Bronchial epithelial cell (primary cell): Measurements from ENCODE around the gene TSPEAR. TPM values are rescaled to one million over a fixed set of nuclear protein-coding genes. Genes with fewer than 3 reads are reported as not detected.
A peak's percentile ranks its signal among the peaks of the same experiment; 100 is the strongest.

Source experiments
- DNase-seq: peaks from one replicate; pipeline ENCODE4 v3.0.0-alpha.2; 2010; ENCODE audit warnings: low read depth
- FAIRE-seq: peaks from 2 replicates; lab custom pipeline; 2011; peaks lifted over from hg19 to GRCh38; lab: Jason Lieb, UNC
- H3K27me3 ChIP-seq: 2 replicates; pipeline ENCODE4 v1.5.1; 2011; ENCODE audit warnings: low read length; ENCODE audit not compliant: control insufficient read depth, insufficient read depth
- H3K36me3 ChIP-seq: 2 replicates; pipeline ENCODE4 v1.5.1; 2011; ENCODE audit warnings: low read length; ENCODE audit not compliant: control insufficient read depth, insufficient read depth
- H3K4me3 ChIP-seq: 2 replicates; pipeline ENCODE4 v1.5.1; 2011; ENCODE audit warnings: mild to moderate bottlenecking, low read depth, low read length, control low read depth
- CTCF ChIP-seq: IDR thresholded peaks from 2 replicates; pipeline ENCODE4 v1.5.1; 2011; ENCODE audit warnings: mild to moderate bottlenecking, moderate library complexity, low read length, control low read depth, inconsistent platforms; ENCODE audit not compliant: insufficient read depth, severe bottlenecking
- total RNA-seq: library from RNA; depleted of rRNA; stranded (reverse); fragments of >200 nt; gene quantifications from 2 replicates; pipeline ENCODE4 v1.2.1, GENCODE V29; 2014

Gene TSPEAR
- total RNA-seq, 1 donor from 2014 or later = not detected

- no peaks in the 10 kb centered on the region for H3K36me3 ChIP-seq
- FAIRE-seq (no peak), DNase-seq (peak; percentile 17)
- H3K27me3 ChIP-seq = peaks cover 2% of the 10 kb centered on the region
- no peak for TF ChIP-seq CTCF
- peak within 1 kb of the TSS; percentile 37 for H3K4me3 ChIP-seq
Observed at GRCh38 chr21:44454747-44455523, 256.4 kb downstream of the TSPEAR start, which contains the start of gene LRRC3. Gene LRRC3, plus strand, starts transcription at chr21:44455510. Its CDS starts 1,135 bp downstream, at chr21:44456645.

- H3K36me3 ChIP-seq = no peaks in the 10 kb centered on the region
- H3K27me3 ChIP-seq = peaks cover 2% of the 10 kb centered on the region
- FAIRE-seq = no peak
- no peak for TF ChIP-seq CTCF
- no peak overlapping the region for H3K4me3 ChIP-seq
- no peak for DNase-seq
Observed at GRCh38 chr21:44454058-44454457, 257.3 kb downstream of the TSPEAR start.

GRCh38 chr21:44453120-44453519, 258.3 kb downstream of the TSPEAR start:
- DNase-seq (no peak), FAIRE-seq (no peak)
- H3K27me3 ChIP-seq = peaks cover 2% of the 10 kb centered on the region
- H3K36me3 ChIP-seq = no peaks in the 10 kb centered on the region
- no peak for TF ChIP-seq CTCF
- no peak overlapping the region for H3K4me3 ChIP-seq

- no peak for DNase-seq
- Histone ChIP-seq H3K27me3 (no peaks in the 10 kb centered on the region), H3K36me3 (no peaks in the 10 kb centered on the region), H3K4me3 (no peak overlapping the region)
- TF ChIP-seq CTCF = no peak
- no peak for FAIRE-seq
Observed at GRCh38 chr21:44450999-44451398, 260.4 kb downstream of the TSPEAR start.

- H3K27me3 ChIP-seq = no peaks in the 10 kb centered on the region
- H3K36me3 ChIP-seq = no peaks in the 10 kb centered on the region
- FAIRE-seq (no peak), DNase-seq (no peak)
- TF ChIP-seq CTCF = no peak
- H3K4me3 ChIP-seq = no peak overlapping the region
Observed at GRCh38 chr21:44450402-44450801, 261.0 kb downstream of the TSPEAR start.
